ENCODE measurements around the gene EI24. TPM values are rescaled to one million over a fixed set of nuclear protein-coding genes. Genes with fewer than 3 reads are reported as not detected.

Gene EI24
- total RNA-seq, 1 donor from 2014 or later = 70.7 TPM

DNA sequence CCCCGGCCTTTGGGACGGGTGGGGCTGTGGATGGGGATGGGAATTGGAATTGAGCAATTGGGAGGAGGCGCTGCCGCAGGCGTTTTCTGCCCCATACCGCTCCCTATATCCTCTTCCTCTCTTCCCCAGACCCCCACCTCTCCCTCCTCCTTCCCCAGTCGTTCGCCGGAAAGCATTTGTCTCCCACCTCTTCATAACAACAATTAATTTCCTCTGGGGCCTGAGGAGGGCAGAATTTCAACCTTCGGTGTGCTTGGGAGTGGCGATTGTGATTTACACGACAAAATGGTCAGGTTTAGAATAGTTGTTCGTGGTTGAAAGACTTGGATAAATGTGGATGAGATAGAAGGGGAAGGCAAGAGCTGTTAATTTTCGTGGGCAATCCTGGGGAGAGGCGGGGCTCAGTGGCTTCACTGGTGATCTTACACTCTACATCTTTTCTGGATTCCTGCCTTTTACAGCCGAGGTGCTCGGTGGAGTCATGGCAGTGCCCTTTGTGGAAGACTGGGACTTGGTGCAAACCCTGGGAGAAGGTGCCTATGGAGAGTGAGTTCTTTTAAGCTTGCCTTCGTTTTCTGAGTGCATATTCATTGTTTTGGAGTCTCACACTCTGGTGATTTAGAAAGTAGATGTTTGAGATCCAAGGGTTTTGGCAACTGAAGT is 57.1 kb downstream of the EI24 start:
- H3K27me3 ChIP-seq = no peaks in the 10 kb centered on the region
- TF ChIP-seq, protein P1, sequence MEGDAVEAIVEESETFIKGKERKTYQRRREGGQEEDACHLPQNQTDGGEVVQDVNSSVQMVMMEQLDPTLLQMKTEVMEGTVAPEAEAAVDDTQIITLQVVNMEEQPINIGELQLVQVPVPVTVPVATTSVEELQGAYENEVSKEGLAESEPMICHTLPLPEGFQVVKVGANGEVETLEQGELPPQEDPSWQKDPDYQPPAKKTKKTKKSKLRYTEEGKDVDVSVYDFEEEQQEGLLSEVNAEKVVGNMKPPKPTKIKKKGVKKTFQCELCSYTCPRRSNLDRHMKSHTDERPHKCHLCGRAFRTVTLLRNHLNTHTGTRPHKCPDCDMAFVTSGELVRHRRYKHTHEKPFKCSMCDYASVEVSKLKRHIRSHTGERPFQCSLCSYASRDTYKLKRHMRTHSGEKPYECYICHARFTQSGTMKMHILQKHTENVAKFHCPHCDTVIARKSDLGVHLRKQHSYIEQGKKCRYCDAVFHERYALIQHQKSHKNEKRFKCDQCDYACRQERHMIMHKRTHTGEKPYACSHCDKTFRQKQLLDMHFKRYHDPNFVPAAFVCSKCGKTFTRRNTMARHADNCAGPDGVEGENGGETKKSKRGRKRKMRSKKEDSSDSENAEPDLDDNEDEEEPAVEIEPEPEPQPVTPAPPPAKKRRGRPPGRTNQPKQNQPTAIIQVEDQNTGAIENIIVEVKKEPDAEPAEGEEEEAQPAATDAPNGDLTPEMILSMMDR (IDR thresholded peaks at IDR 0.05) = no peak
- no peak for TF ChIP-seq POLR2A (IDR thresholded peaks at IDR 0.05)
- no peak for TF ChIP-seq POLR2AphosphoS5 (IDR thresholded peaks at IDR 0.05; ENCODE audit: insufficient read depth in 1 of 2, low read depth in 1 of 2)
- H3K36me3 ChIP-seq = peaks cover 0 to 3% of the 10 kb centered on the region in 2 donors
- H3K27ac ChIP-seq = peak overlapping the region; percentile 92
- peaks cover 19% of the 10 kb centered on the region for H3K4me1 ChIP-seq
- peak in 1 of 2 donors; percentile 86 for DNase-seq (ENCODE audit: extremely low spot score in 2 of 2)
- no peaks in the 10 kb centered on the region for H3K9me3 ChIP-seq
- H3K4me3 ChIP-seq = peak overlapping the region; percentile 54 to 70
- intact Hi-C loops (cut with DNase I) = no loop called here

DNA sequence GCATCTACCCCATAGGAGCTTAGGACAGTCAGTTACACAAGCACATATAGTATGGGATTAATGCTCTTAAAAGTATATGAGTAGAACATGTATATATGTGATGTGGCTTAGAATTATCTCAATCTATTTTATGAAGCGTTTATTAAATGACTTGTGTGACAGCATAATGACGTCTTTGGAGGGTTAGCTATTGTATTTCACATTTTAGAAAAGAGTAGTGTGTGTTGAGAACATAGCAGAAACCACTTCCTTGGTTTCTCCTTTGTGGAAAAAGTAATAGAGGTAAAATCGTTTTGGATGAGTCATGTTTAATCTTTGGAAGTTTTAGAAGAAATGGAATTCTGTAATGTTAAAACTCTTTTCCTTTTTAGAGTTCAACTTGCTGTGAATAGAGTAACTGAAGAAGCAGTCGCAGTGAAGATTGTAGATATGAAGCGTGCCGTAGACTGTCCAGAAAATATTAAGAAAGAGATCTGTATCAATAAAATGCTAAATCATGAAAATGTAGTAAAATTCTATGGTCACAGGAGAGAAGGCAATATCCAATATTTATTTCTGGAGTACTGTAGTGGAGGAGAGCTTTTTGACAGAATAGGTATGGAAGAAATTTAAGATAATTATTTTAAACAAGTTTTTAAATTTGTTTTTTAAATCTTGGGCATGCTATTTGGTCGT is 58.1 kb downstream of the EI24 start:
- intact Hi-C loops (cut with DNase I) = no loop called here
- no peaks in the 10 kb centered on the region for H3K27me3 ChIP-seq
- TF ChIP-seq, protein P1 (IDR thresholded peaks at IDR 0.05) = no peak
- TF ChIP-seq POLR2AphosphoS5 (IDR thresholded peaks at IDR 0.05; ENCODE audit: insufficient read depth in 1 of 2, low read depth in 1 of 2) (no peak), POLR2A (IDR thresholded peaks at IDR 0.05) (no peak)

More for the DNA sequence above, 58.1 kb downstream of the EI24 start:
- DNase-seq (ENCODE audit: extremely low spot score in 2 of 2) = no peak
- Histone ChIP-seq H3K27ac (no peak overlapping the region), H3K9me3 (no peaks in the 10 kb centered on the region), H3K4me3 (no peak overlapping the region), H3K36me3 (no peaks in the 10 kb centered on the region), H3K4me1 (peaks cover 19% of the 10 kb centered on the region)

Small RNA genes within 50 kb of the gene (small RNA-seq; reads per million reads assigned to genes)
- gene RNU6-1156P = not detected

Other genes starting within 250 kb of the EI24 start
- gene FEZ1, start 73.2 kb upstream of the EI24 start, total RNA-seq = 33.4 TPM
- 91.6 TPM for gene STT3A, start 23.4 kb downstream of the EI24 start, total RNA-seq
- gene CHEK1, start 55.7 kb downstream of the EI24 start, total RNA-seq = 2.5 TPM
- gene ACRV1, start 111.4 kb downstream of the EI24 start, total RNA-seq = not detected
- not detected for gene PATE1, start 176.8 kb downstream of the EI24 start, total RNA-seq
- gene PATE2, start 209.4 kb downstream of the EI24 start, total RNA-seq = not detected
- not detected for gene PATE3, start 218.7 kb downstream of the EI24 start, total RNA-seq